T-helper 1 cell (primary cell): ENCODE results near the gene COL5A1.
"Not testable (repeated sequence)": the region's sequence is repeated elsewhere in the genome, so short reads cannot be mapped to it uniquely, and the experiment has no call there.

Source experiments
- DNase-seq, 5 donors: peaks; one replicate each; pipeline ENCODE4 v3.0.0-alpha.2; 2012 to 2020

COL5A1 gene

GRCh38 chr9:134841180-134841904, 199.7 kb downstream of the COL5A1 start:
- no peak for DNase-seq

DNA sequence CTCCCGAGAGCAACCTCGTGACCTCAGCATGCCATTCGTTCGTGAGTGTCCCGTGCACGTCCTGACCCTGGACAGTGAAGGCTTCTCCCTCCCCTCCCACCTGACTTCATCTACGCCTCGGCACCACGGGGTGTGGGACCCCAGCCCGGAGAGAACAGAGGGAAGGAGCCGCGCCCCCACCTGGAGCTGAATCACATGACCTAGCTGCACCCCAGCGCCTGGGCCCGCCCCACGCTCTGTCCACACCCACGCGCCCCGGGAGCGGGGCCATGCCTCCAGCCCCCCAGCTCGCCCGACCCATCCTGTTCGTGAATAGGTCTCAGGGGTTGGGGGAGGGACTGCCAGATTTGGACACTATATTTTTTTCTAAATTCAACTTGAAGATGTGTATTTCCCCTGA, 200.7 kb downstream of the COL5A1 start:
- no peak for DNase-seq

GRCh38 chr9:134843740-134844139, 202.1 kb downstream of the COL5A1 start:
- DNase-seq, result no peak

DNA sequence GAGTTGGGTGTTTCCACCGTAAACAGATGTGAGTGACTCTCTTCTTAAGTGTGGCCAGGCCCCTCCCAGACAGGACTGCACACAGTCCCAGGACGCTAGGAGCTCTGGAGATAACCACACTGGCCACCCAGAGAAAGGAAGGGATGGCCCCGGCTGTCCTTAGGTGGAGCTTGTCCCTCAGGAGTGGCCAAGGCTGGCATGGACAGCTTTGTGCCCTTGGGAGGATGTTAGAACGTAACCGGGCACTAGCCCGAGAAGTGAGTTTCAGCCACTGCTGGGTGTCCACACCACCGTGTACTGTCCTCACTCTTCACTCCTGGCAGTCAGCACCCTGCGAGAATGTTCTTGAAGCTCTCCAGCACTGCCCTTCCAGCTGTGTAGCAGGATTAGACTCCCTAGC, 203.2 kb downstream of the COL5A1 start:
- no peak for DNase-seq

DNA sequence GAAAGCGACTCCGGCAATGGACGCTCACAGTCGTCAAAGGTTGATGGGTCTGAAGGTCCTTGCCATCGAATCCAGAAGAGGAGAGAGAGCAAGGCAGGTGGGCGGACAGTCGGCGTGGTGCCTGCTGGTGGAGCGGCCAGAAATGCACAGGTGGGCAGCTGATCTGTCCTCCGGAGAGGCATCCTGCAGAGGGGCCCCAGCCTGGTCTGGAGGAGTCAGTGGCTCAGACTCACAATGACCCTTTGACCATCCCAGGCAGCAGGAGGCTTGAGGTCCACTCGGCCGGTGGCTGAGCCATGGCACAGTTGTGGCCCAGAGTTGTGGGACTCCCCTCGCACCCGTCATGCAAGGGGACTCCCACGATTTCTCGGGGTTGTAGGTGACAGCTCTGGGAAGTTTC, 204.6 kb downstream of the COL5A1 start:
- no peak for DNase-seq

DNA sequence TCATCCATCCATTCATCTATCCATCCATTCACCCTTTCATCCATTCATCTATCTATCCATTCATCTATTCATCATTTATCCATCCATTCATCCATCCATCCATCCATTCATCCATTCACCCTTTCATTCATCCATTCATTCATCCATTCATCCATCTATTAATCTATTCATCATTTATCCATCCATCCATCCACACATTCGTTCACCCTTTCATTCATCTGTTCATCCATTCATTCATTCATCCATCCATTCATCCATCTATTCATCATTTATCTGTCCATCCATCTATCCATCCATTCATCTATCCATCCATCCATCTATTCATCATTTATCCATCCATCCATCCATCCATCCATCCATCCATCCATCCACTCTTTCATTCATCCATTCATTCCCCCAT, 205.1 kb downstream of the COL5A1 start:
- DNase-seq, result no peak

DNA sequence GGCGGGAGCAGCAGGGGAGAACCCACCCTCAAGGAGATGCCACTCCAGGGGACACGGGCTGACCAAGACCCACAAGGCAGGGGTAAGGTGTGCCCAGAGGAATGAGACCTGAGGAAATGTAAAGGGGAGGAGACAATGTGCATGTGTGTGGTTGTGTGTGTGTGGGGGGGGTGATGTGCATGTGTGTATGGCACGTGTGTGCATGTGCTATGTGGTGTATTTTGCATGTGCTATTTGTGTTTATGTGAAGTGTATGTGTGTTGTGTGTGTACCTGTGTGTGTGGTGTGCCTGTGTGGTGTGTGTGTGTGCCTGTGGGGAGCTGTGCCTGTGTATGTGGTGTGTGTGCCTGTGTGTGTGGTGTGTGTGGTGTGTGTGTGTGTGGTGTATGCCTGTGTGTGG, 205.5 kb downstream of the COL5A1 start:
- DNase-seq, result no peak

GRCh38 chr9:134847752-134848432, 206.3 kb downstream of the COL5A1 start:
- no peak for DNase-seq

GRCh38 chr9:134848504-134848903, 206.9 kb downstream of the COL5A1 start:
- DNase-seq, result no peak

- no peak for DNase-seq
Observed at GRCh38 chr9:134850611-134851010, 209.0 kb downstream of the COL5A1 start.

DNA sequence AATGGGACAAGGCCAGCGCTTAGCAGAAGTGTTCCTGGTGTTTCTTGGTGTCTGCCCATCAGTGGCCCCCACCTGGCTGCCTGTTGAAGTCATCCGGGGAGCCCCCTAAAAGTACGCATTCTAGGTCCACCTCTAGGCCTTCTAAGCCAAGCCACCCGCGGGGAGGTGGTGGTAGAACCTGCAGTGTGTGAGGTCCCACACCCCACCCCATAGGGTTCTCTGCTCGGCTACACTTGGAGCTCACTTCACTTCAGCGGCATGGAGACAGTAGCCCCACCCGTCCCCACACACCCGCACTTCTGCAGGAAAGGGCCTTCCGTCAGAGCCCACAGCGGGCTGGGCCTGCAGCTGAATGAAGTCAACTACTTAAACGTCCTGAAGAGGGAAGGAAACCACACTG, 209.4 kb downstream of the COL5A1 start:
- no peak for DNase-seq

- DNase-seq, result no peak
Observed at GRCh38 chr9:134852906-134853654, 211.5 kb downstream of the COL5A1 start.

GRCh38 chr9:134853893-134854292, 212.3 kb downstream of the COL5A1 start:
- no peak for DNase-seq

GRCh38 chr9:134854541-134854981, 213.0 kb downstream of the COL5A1 start:
- DNase-seq, result no peak

GRCh38 chr9:134855231-134855899, 213.8 kb downstream of the COL5A1 start:
- no peak for DNase-seq

DNA sequence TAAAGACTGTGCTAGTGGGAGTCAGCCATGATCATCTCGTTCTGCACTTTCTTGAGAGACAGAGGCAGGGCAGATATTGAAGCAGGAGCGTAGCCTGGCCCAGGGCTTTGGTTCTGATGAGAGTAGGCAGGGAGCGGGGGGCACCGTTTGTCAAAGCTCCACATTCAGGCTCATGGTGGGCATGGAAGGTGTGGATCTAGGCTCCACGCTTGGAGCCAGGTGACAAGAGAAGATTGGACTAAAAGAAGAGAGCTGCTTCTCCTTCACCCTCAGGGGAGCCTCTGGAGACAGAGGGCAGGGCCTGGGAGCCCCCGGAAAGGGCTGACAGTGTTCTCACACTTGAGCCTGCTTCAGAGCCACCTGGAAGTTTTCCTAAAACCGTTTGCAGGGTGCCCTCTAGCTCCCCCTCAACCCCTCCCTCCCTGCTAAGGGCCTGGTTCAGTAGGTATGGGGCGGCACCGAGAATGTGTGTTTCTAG, 214.3 kb downstream of the COL5A1 start:
- no peak for DNase-seq

DNA sequence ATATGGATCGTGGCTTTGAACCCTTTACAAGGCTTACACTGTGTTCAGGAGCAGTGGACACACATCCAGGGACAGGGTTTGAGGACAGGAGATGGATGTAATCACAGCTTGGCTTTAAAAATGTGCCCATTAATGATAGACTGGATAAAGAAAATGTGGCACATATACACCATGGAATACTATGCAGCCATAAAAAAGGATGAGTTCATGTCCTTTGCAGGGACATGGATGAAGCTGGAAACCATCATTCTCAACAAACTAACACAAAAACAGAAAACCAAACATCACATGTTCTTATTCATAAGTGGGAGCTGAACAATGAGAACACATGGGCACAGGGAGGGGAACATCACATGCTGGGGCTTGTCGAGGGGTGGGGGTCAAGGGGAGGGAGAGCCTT, 215.8 kb downstream of the COL5A1 start:
- DNase-seq, result not testable (repeated sequence)

- DNase-seq, result peak in 1 of 5 donors; percentile 43
Observed at GRCh38 chr9:134858051-134858841, 216.6 kb downstream of the COL5A1 start.

GRCh38 chr9:134860510-134860909, 218.9 kb downstream of the COL5A1 start:
- DNase-seq, result no peak

- no peak for DNase-seq
Observed at GRCh38 chr9:134861595-134862334, 220.2 kb downstream of the COL5A1 start.

DNA sequence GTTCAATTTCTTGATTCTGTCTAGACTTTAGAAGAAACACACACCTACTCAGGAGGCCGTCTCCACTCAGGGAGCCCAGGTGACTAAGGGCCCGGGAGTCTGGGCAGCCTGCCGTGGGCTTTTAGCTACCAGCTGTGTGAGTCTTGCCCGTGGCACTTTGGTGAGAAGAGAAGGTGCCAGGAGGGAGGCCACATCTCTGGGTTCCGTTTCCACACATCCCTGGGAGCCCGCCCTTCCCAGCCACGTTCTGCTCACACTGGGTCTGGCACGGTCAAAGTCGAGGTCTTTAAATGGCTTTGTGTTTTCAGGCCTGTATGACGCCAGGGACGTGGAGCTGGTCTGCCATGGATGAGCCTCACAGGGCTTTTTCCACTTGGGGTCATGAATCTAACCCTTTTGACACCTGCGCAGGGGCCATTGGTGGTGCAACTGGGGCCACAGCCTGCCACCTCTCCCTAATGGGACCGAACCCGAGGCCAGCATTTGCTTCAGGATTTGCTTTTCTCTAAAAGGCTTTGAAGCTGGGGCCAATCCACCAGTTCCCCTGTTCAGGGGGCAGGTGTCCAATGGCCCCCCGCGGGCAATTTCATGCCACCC, 221.8 kb downstream of the COL5A1 start:
- no peak for DNase-seq
